Right lobe of liver (tissue), 6 donors: ENCODE results near the gene SULF2. TPM values are rescaled to one million over a fixed set of nuclear protein-coding genes. Genes with fewer than 3 reads are reported as not detected.

ENCODE experiments used
- ATAC-seq, 4 donors: fragments of 200-7000 bp; cut with Tn5 transposase; one replicate each; pipeline ENCODE4 v1.9.1; 2020; ENCODE audit warnings: mild to moderate bottlenecking in 4 of 4, moderate library complexity in 4 of 4
- DNase-seq, 3 donors: peaks; one replicate each; pipeline ENCODE4 v3.0.0-alpha.2; 2020
- H3K27ac ChIP-seq, 3 donors: fragments of 200-600 bp; one replicate each; pipeline ENCODE4 v1.8.0; 2022
- H3K27me3 ChIP-seq, 2 donors: fragments of 200-600 bp; one replicate each; pipeline ENCODE4 v1.8.0; 2022
- H3K36me3 ChIP-seq, 4 donors: fragments of 200-600 bp; sonication (generic) in 1 of 4; one replicate each; pipeline versions ENCODE4 v1.5.1 to v1.8.0; 2017 to 2022; ENCODE audit warnings: control low read depth in 1 of 4
- H3K4me1 ChIP-seq, 4 donors: fragments of 200-600 bp; sonication (generic) in 1 of 4; one replicate each; pipeline versions ENCODE4 v1.5.1 to v1.8.0; 2017 to 2022; ENCODE audit warnings: control low read depth in 1 of 4
- H3K4me3 ChIP-seq, 3 donors: fragments of 200-600 bp; one replicate each; pipeline ENCODE4 v1.8.0; 2022
- H3K9me3 ChIP-seq, 4 donors: fragments of 200-600 bp; sonication (generic) in 1 of 4; one replicate each; pipeline versions ENCODE4 v1.5.1 to v1.8.0; 2017 to 2022; ENCODE audit warnings: control low read depth in 1 of 4
- POLR2A ChIP-seq: fragments of 450-650 bp; IDR thresholded peaks from one replicate; pipeline ENCODE4 v1.6.1; 2017; ENCODE audit warnings: antibody characterized with exemption, mild to moderate bottlenecking
- WGBS: methylation state at CpG from one replicate; pipeline ENCODE4 v1.1.6; 2018; ENCODE audit warnings: low coverage, low lambda C conversion rate; ENCODE audit not compliant: insufficient coverage; ENCODE audit errors: missing lambda C conversion rate; 5-methylcytosine and 5-hydroxymethylcytosine counted together
- intact Hi-C, 2 donors: fragments of 100-400 bp; cut with DNase I; formaldehyde crosslinking; loops; one replicate each; pipeline versions ENCODE4 v1.11.2 to v1.14.1; 2022
- total RNA-seq, 6 experiments: library from RNA; depleted of rRNA in 2 of 6; stranded (reverse); fragments of >200 nt in 2 of 6; fragmentation: NEBNext Ultra II Directional in 3 of 6; extraction: Animal tissue kit (Norgen Biotek cat#: 25700) in 3 of 6; gene quantifications; one replicate each; pipeline versions ENCODE4 v1.1.0 to v1.2.4, GENCODE V29; 2016 to 2023
- TF ChIP-seq, protein P1 (sequence below), 4 donors: fragments of 200-600 bp in 3 of 4; fragments of 450-650 bp in 1 of 4; IDR thresholded peaks; one replicate each; pipeline versions ENCODE4 v1.5.1 to v1.8.0; 2016 to 2022; ENCODE audit warnings: antibody characterized with exemption in 4 of 4, mild to moderate bottlenecking in 2 of 4
- donor health status: DM: no; HTN: yes; CAD: no.
- donor health status: DM: no; HTN: no; CAD: no.
- donor health status: DM: no; HTN: no; CAD: no.
- donor health status: DM: no; HTN: yes; CAD: no.
- donor health status: DM: no; HTN: yes; CAD: no.

Gene SULF2
- total RNA-seq, 6 experiments from 2014 or later, result 6.1 to 92.0 (median 48.3) TPM

- intact Hi-C loops, result no loop called here
- no peak overlapping the region for H3K27ac ChIP-seq
- peak; percentile 62 to 79 (median 68) for DNase-seq
- TF ChIP-seq POLR2A, result no peak
- TF ChIP-seq, protein P1, sequence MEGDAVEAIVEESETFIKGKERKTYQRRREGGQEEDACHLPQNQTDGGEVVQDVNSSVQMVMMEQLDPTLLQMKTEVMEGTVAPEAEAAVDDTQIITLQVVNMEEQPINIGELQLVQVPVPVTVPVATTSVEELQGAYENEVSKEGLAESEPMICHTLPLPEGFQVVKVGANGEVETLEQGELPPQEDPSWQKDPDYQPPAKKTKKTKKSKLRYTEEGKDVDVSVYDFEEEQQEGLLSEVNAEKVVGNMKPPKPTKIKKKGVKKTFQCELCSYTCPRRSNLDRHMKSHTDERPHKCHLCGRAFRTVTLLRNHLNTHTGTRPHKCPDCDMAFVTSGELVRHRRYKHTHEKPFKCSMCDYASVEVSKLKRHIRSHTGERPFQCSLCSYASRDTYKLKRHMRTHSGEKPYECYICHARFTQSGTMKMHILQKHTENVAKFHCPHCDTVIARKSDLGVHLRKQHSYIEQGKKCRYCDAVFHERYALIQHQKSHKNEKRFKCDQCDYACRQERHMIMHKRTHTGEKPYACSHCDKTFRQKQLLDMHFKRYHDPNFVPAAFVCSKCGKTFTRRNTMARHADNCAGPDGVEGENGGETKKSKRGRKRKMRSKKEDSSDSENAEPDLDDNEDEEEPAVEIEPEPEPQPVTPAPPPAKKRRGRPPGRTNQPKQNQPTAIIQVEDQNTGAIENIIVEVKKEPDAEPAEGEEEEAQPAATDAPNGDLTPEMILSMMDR (IDR thresholded peaks at IDR 0.05), result no peak
- H3K4me1 ChIP-seq, result no peaks in the 10 kb centered on the region
- peak; percentile 49 to 70 (median 60) for ATAC-seq
- no peak overlapping the region for H3K4me3 ChIP-seq
- no peaks in the 10 kb centered on the region for H3K36me3 ChIP-seq
- H3K27me3 ChIP-seq, result no peaks in the 10 kb centered on the region
- 56% methylated on average over 5 of the region's 18 CpGs for WGBS
- no peaks in the 10 kb centered on the region for H3K9me3 ChIP-seq
These were observed 58.0 kb downstream of the SULF2 start for GRCh38 chr20:47727170-47727880.

GRCh38 chr20:47726632-47727031, 58.6 kb downstream of the SULF2 start:
- intact Hi-C loops, result no loop called here
- DNase-seq (no peak), ATAC-seq (no peak)
- H3K4me1 ChIP-seq, result no peaks in the 10 kb centered on the region
- H3K9me3 ChIP-seq, result no peaks in the 10 kb centered on the region
- no peaks in the 10 kb centered on the region for H3K36me3 ChIP-seq
- TF ChIP-seq, protein P1 (IDR thresholded peaks at IDR 0.05), result no peak
- TF ChIP-seq POLR2A, result no peak
- no peak overlapping the region for H3K27ac ChIP-seq
- no peak overlapping the region for H3K4me3 ChIP-seq
- WGBS, result 93% methylated on average over 4 of the region's 7 CpGs
- no peaks in the 10 kb centered on the region for H3K27me3 ChIP-seq

DNA sequence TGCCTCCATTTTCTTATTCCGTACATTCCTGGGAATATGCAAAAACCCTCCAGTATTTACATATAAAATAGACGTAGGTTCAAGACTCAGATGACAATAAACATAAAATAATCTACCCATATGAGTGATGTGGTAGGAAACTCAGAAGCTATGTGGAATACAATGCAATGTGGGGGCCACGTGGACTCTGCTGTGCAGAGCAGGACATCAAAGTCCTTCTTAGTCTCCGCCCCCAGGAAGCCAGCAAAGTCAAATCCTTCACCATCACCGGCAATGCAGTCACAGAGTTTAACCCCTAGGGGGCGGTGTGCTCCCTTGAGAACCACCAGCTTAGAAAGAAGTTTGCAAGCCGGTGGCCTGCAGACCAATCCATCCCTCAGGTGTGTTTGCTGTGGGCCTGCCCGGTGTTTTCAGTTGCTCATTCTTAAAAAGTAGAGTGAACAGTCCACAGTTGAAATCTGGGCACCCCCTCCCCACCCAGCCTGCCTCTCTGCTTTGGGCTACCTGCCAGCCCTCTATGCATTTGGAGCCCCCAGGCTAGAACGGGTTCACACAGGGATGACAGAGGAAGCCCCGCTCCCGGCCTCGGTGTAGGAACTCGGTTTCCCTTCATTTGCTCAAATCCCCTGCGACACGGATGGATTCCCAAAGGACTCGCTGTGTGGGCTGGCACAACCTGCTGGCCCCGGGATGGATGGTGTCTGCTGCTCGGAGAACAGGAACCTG, 59.9 kb downstream of the SULF2 start:
- DNase-seq (peak; percentile 61 to 89 (median 76)), ATAC-seq (peak; percentile 82 to 96 (median 92))
- 57% methylated on average over 9 of the region's 18 CpGs for WGBS
- H3K4me1 ChIP-seq, result peaks cover 0 to 7% (median 0%) of the 10 kb centered on the region in 4 donors
- intact Hi-C loops, result no loop called here
- H3K27me3 ChIP-seq, result no peaks in the 10 kb centered on the region
- no peak overlapping the region for H3K27ac ChIP-seq
- TF ChIP-seq POLR2A, result no peak
- TF ChIP-seq, protein P1 (IDR thresholded peaks at IDR 0.05), result peak; percentile 91 to 96 (median 95)
- no peaks in the 10 kb centered on the region for H3K9me3 ChIP-seq
- H3K36me3 ChIP-seq, result no peaks in the 10 kb centered on the region
- H3K4me3 ChIP-seq, result no peak overlapping the region

DNA sequence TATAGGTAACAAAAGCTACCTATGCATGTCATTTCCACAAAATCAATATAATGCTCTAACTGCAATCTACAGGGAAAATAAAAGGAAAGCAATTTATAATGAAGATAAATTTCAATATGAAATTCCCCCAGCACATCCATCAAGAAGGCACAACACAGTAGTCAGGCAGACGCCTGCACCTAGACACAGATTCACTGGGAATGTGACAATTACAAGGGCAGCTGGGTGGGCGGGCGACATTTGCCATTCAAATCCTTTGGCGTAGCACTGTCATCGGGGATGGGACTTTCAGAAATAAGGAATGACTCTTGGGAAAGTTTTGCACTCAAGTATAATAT, 60.4 kb downstream of the SULF2 start:
- no peak for DNase-seq
- Histone ChIP-seq H3K27ac (no peak overlapping the region), H3K4me1 (peaks cover 0 to 8% (median 0%) of the 10 kb centered on the region in 4 donors), H3K36me3 (no peaks in the 10 kb centered on the region), H3K27me3 (no peaks in the 10 kb centered on the region), H3K4me3 (no peak overlapping the region), H3K9me3 (no peaks in the 10 kb centered on the region)
- WGBS, result 81% methylated on average over 5 of the region's 5 CpGs
- intact Hi-C loops, result no loop called here
- no peak for ATAC-seq
- TF ChIP-seq POLR2A, result no peak

DNA sequence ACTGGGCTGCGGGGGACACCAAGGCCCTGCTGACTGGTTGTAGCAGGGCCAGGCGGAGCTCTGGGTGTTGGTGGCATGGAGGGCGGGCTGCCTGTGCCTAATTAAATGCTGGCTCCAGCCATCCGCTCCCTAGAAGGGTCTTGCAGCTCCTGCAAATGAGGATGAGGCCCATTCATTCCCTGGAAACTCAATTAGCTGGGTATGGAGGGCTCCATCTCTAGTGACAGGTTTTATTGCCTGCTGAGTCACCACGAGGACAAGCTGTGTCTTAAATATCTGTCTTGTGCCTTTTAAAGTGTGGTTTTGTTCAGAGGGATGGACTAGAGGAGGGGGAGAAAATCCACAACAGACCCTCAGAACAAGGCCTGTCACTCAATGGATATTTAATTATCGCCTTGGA, 60.9 kb downstream of the SULF2 start:
- Histone ChIP-seq H3K27ac (no peak overlapping the region), H3K27me3 (no peaks in the 10 kb centered on the region), H3K36me3 (no peaks in the 10 kb centered on the region), H3K4me1 (peaks cover 0 to 8% (median 0%) of the 10 kb centered on the region in 4 donors), H3K9me3 (no peaks in the 10 kb centered on the region), H3K4me3 (no peak overlapping the region)
- 89% methylated on average over 3 of the region's 6 CpGs for WGBS
- TF ChIP-seq, protein P1 (IDR thresholded peaks at IDR 0.05), result no peak
- TF ChIP-seq POLR2A, result no peak
- ATAC-seq (no peak), DNase-seq (no peak)
- intact Hi-C loops, result no loop called here
